ENCODE measurements around the gene TNK1. TPM values are rescaled to one million over a fixed set of nuclear protein-coding genes. Genes with fewer than 3 reads are reported as not detected.

TNK1 gene
- total RNA-seq, 1 donor from 2014 or later, result 0.34 TPM

- DNase-seq, result peak; percentile 75
- H3K27ac Mint-ChIP-seq (ENCODE audit: unreplicated experiment), result peak overlapping the region; percentile 92
Measured at GRCh38 chr17:7404737-7405349, 24.0 kb downstream of the TNK1 start.

DNA sequence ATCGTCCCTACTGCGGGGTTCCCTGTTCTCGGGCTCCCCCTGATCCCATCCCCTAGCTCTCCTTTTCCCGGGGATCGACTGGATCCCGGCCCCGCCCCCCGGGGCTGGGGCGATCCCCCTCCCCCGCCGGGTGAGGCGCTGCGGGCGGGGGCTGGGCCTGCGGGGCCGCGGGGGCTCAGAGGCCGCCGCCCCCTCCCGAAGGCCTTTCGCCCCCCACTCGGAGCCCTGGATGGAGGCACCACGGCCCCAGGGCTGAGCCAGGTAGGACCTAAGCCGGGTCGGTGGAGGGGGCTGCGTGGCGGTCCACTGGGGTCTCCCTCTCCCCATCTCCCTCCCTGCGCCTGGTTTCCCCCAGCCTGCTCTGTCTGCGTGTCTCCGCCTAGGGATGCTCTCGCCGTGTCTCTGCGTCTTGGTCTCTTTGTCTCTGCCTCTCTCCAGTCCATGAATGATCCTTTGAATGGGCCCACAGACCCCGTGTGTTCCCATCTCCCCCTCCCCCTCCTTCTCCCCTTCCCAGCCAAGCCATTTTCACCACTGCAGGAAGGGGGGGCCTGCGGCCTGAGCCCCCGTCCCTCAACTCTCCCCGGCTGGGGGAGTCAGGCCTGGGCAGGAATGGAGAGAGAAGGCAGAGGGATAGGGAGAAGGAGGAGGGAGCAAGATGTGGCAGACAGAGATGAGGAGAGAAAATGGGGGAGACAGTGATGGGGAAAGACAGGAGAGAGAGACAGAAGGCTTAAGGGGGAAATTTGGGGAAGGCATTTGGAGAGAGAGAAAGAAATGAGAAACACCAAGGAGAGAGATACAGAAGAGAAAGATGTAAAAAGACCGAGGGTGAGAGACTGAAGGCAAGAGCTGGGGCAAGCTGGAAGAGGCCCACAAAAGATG, 24.7 kb downstream of the TNK1 start:
- peak overlapping the region; percentile 76 for H3K27ac Mint-ChIP-seq (ENCODE audit: unreplicated experiment)
- TF ChIP-seq, protein P1, sequence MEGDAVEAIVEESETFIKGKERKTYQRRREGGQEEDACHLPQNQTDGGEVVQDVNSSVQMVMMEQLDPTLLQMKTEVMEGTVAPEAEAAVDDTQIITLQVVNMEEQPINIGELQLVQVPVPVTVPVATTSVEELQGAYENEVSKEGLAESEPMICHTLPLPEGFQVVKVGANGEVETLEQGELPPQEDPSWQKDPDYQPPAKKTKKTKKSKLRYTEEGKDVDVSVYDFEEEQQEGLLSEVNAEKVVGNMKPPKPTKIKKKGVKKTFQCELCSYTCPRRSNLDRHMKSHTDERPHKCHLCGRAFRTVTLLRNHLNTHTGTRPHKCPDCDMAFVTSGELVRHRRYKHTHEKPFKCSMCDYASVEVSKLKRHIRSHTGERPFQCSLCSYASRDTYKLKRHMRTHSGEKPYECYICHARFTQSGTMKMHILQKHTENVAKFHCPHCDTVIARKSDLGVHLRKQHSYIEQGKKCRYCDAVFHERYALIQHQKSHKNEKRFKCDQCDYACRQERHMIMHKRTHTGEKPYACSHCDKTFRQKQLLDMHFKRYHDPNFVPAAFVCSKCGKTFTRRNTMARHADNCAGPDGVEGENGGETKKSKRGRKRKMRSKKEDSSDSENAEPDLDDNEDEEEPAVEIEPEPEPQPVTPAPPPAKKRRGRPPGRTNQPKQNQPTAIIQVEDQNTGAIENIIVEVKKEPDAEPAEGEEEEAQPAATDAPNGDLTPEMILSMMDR (IDR thresholded peaks at IDR 0.05; ENCODE audit: partially characterized antibody, unreplicated experiment), result no peak
- DNase-seq, result peak; percentile 49
- peaks cover 11% of the 10 kb centered on the region for H3K9me3 Mint-ChIP-seq (ENCODE audit: unreplicated experiment)
- H3K36me3 Mint-ChIP-seq (ENCODE audit: unreplicated experiment), result peaks cover 14% of the 10 kb centered on the region
- H3K27me3 Mint-ChIP-seq (ENCODE audit: unreplicated experiment), result peaks cover 13% of the 10 kb centered on the region
- H3K4me3 Mint-ChIP-seq (ENCODE audit: unreplicated experiment), result peak overlapping the region; percentile 91
- peaks cover 16% of the 10 kb centered on the region for H3K4me1 Mint-ChIP-seq (ENCODE audit: low read depth, unreplicated experiment)

More at GRCh38 chr17:7404737-7405349, 24.0 kb downstream of the TNK1 start:
- peaks cover 12% of the 10 kb centered on the region for H3K27me3 Mint-ChIP-seq (ENCODE audit: unreplicated experiment)
- TF ChIP-seq, protein P1 (IDR thresholded peaks at IDR 0.05; ENCODE audit: partially characterized antibody, unreplicated experiment), result peak; percentile 13
- peak overlapping the region; percentile 85 for H3K4me3 Mint-ChIP-seq (ENCODE audit: unreplicated experiment)
- H3K9me3 Mint-ChIP-seq (ENCODE audit: unreplicated experiment), result peaks cover 11% of the 10 kb centered on the region
- peaks cover 10% of the 10 kb centered on the region for H3K36me3 Mint-ChIP-seq (ENCODE audit: unreplicated experiment)
- H3K4me1 Mint-ChIP-seq (ENCODE audit: low read depth, unreplicated experiment), result peaks cover 16% of the 10 kb centered on the region

- Mint-ChIP-seq H3K27me3 (ENCODE audit: unreplicated experiment) (peaks cover 13% of the 10 kb centered on the region), H3K9me3 (ENCODE audit: unreplicated experiment) (peaks cover 11% of the 10 kb centered on the region), H3K27ac (ENCODE audit: unreplicated experiment) (peak overlapping the region; percentile 25), H3K4me1 (ENCODE audit: low read depth, unreplicated experiment) (peaks cover 16% of the 10 kb centered on the region), H3K36me3 (ENCODE audit: unreplicated experiment) (peaks cover 14% of the 10 kb centered on the region), H3K4me3 (ENCODE audit: unreplicated experiment) (peak overlapping the region; percentile 91)
- peak; percentile 35 for DNase-seq
- TF ChIP-seq, protein P1 (IDR thresholded peaks at IDR 0.05; ENCODE audit: partially characterized antibody, unreplicated experiment), result no peak
Measured at GRCh38 chr17:7406235-7406825, 25.4 kb downstream of the TNK1 start.

DNA sequence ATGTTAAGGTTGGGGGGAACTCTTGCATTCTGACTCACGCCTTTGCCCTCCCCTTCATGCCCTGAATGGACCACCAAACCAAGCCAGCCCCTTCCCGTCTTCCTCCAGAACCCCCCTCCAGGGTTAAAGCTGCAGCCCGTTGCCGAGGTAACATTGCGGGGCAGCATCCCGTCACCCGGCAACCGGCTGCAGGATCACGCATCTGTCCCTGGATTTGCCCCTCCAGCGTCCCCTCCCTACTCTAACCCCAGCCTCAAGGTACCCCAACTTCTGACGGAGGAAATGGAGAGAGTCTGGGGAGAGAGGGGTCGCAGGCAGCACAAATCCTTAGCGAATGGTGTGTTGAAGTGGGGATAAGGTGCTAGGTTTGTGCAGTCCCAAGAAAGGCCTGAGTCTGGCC, 26.2 kb downstream of the TNK1 start:
- DNase-seq, result no peak
- peaks cover 16% of the 10 kb centered on the region for H3K4me1 Mint-ChIP-seq (ENCODE audit: low read depth, unreplicated experiment)
- peaks cover 11% of the 10 kb centered on the region for H3K9me3 Mint-ChIP-seq (ENCODE audit: unreplicated experiment)
- H3K27me3 Mint-ChIP-seq (ENCODE audit: unreplicated experiment), result peaks cover 13% of the 10 kb centered on the region
- H3K27ac Mint-ChIP-seq (ENCODE audit: unreplicated experiment), result no peak overlapping the region
- peaks cover 14% of the 10 kb centered on the region for H3K36me3 Mint-ChIP-seq (ENCODE audit: unreplicated experiment)
- peak overlapping the region; percentile 63 for H3K4me3 Mint-ChIP-seq (ENCODE audit: unreplicated experiment)
- TF ChIP-seq, protein P1 (IDR thresholded peaks at IDR 0.05; ENCODE audit: partially characterized antibody, unreplicated experiment), result no peak
